GM12878 (cell line): Measurements from ENCODE around the gene LGMN. TPM values are rescaled to one million over a fixed set of nuclear protein-coding genes. Genes with fewer than 3 reads are reported as not detected.
"Not testable (repeated sequence)": the region's sequence is repeated elsewhere in the genome, so short reads cannot be mapped to it uniquely, and the experiment has no call there.

Experiments
- ATAC-seq: fragments of 200-7000 bp; cut with Tn5 transposase; 3 replicates; pipeline ENCODE4 v1.9.1; 2020; ENCODE audit warnings: mild to moderate bottlenecking, moderate library complexity
- BruUV-seq: library from RNA; stranded (reverse); fragments of 400-500 nt; replicated peaks from 2 replicates; lab custom pipeline; 2021; lab: Mats Ljungman, UMichigan
- CTCF ChIA-PET: fragments of 300-600 bp; sonication (Branson Sonifier 250); formaldehyde crosslinking; extraction: SDS; loops from one replicate; lab custom pipeline; 2021; ENCODE audit warnings: inconsistent platforms; lab: Yijun Ruan, JAX
- POLR2A ChIA-PET: fragments of 350-600 bp; formaldehyde crosslinking; extraction: SDS; loops from one replicate; lab custom pipeline; 2021; ENCODE audit warnings: inconsistent platforms; lab: Charles Lee
- RAD21 ChIA-PET: fragments of 300-600 bp; sonication (Branson Sonifier 250); formaldehyde crosslinking; loops from one replicate; lab custom pipeline; 2023; ENCODE audit warnings: antibody characterized with exemption; ENCODE audit not compliant: unreplicated experiment; lab: Charles Lee
- SMC1A ChIA-PET: fragments of 300-600 bp; sonication (Branson Sonifier 250); formaldehyde crosslinking; loops from one replicate; lab custom pipeline; 2023; ENCODE audit not compliant: unreplicated experiment, uncharacterized antibody; lab: Charles Lee
- DNase-seq: peaks from one replicate; pipeline ENCODE4 v3.0.0-alpha.2; 2011; ENCODE audit warnings: low read depth, low spot score
- FAIRE-seq: peaks from 3 replicates; lab custom pipeline; 2011; peaks lifted over from hg19 to GRCh38; lab: Jason Lieb, UNC
- H2AFZ ChIP-seq: 2 replicates; pipeline ENCODE4 v1.6.0; 2011; ENCODE audit warnings: low read depth, low read length, control low read depth; ENCODE audit not compliant: control insufficient read depth
- H3K27ac ChIP-seq: 2 replicates; pipeline ENCODE4 v1.5.1; 2011; ENCODE audit warnings: control low read depth; ENCODE audit not compliant: control insufficient read depth, insufficient read depth
- H3K27me3 ChIP-seq, 2 experiments: replicated peaks in 1 of 2; 2 replicates each; pipeline versions ENCODE4 v1.6.0 to v1.6.1; 2011; ENCODE audit warnings: low read length in 1 of 2; ENCODE audit not compliant: control insufficient read depth in 2 of 2, insufficient read depth in 2 of 2
- H3K36me3 ChIP-seq, 2 experiments: 2 replicates each; pipeline ENCODE4 v1.5.1; 2011; ENCODE audit warnings: low read length in 1 of 2; ENCODE audit not compliant: control insufficient read depth in 2 of 2, insufficient read depth in 2 of 2
- H3K4me1 ChIP-seq: 2 replicates; pipeline ENCODE4 v1.6.1; 2011; ENCODE audit warnings: mild to moderate bottlenecking, low read length, moderate library complexity, mixed read lengths; ENCODE audit not compliant: control insufficient read depth, insufficient read depth
- H3K4me2 ChIP-seq: 2 replicates; pipeline ENCODE4 v1.6.0; 2011; ENCODE audit warnings: control low read depth; ENCODE audit not compliant: control insufficient read depth, insufficient read depth
- H3K4me3 ChIP-seq: fragments of 200-600 bp; sonication (generic); 2 replicates; pipeline ENCODE4 v1.5.1; 2016
- H3K79me2 ChIP-seq: 2 replicates; pipeline ENCODE4 v1.6.0; 2011; ENCODE audit warnings: low read length; ENCODE audit not compliant: control insufficient read depth, insufficient read depth
- H3K9ac ChIP-seq: 2 replicates; pipeline ENCODE4 v1.8.0; 2011; ENCODE audit warnings: low read length, control low read depth, mixed read lengths; ENCODE audit not compliant: control insufficient read depth, insufficient read depth
- H3K9me3 ChIP-seq: replicated peaks from 3 replicates; pipeline ENCODE4 v1.5.1; 2011; ENCODE audit warnings: mild to moderate bottlenecking, low read length; ENCODE audit not compliant: control insufficient read depth, insufficient read depth
- H4K20me1 ChIP-seq: 2 replicates; pipeline ENCODE4 v1.6.0; 2011; ENCODE audit not compliant: control insufficient read depth, insufficient read depth
- BHLHE40 ChIP-seq, 2 experiments: fragments of 450-650 bp in 1 of 2; IDR thresholded peaks; 2 replicates each; pipeline ENCODE4 v1.6.1; 2011 to 2017; ENCODE audit warnings: low read depth in 2 of 2, borderline replicate concordance in 1 of 2, improper control_type of control experiment in 1 of 2, low read length in 1 of 2, mild to moderate bottlenecking in 1 of 2
- BMI1 ChIP-seq: fragments of 450-650 bp; IDR thresholded peaks from 2 replicates; pipeline ENCODE4 v1.6.1; 2016; ENCODE audit warnings: mild to moderate bottlenecking, moderate library complexity, borderline replicate concordance
- CEBPB ChIP-seq, 2 experiments: fragments of 150-350 bp in 1 of 2; IDR thresholded peaks; 2 replicates each; pipeline ENCODE4 v1.6.1; 2012 to 2014; ENCODE audit warnings: low read depth in 2 of 2, low read length in 2 of 2, borderline replicate concordance in 1 of 2, inconsistent platforms in 1 of 2
- ESRRA ChIP-seq: IDR thresholded peaks from 2 replicates; pipeline ENCODE4 v1.6.1; 2012; ENCODE audit warnings: mild to moderate bottlenecking, low read length, improper control_type of control experiment
- IKZF1 ChIP-seq: fragments of 450-650 bp; conservative IDR thresholded peaks from 2 replicates; pipeline ENCODE4 v1.6.1; 2017; ENCODE audit warnings: antibody characterized with exemption, mild to moderate bottlenecking
- NR2F1 ChIP-seq: fragments of 450-650 bp; conservative IDR thresholded peaks from 2 replicates; pipeline ENCODE4 v1.6.1; 2017; ENCODE audit warnings: mild to moderate bottlenecking
- POLR2A ChIP-seq: IDR thresholded peaks from 2 replicates; pipeline ENCODE4 v1.6.1; 2011; ENCODE audit warnings: low read depth, mild to moderate bottlenecking, low read length
- SMC3 ChIP-seq: IDR thresholded peaks from 2 replicates; pipeline ENCODE4 v1.6.1; 2011; ENCODE audit warnings: low read length, improper control_type of control experiment, borderline replicate concordance
- SREBF2 ChIP-seq: IDR thresholded peaks from 2 replicates; pipeline ENCODE4 v1.6.1; 2012; ENCODE audit warnings: mild to moderate bottlenecking, low read length
- ZNF207 ChIP-seq: fragments of 450-650 bp; IDR thresholded peaks from 2 replicates; pipeline ENCODE4 v1.6.1; 2014; ENCODE audit warnings: antibody characterized with exemption, mild to moderate bottlenecking, borderline replicate concordance
- ZSCAN29 ChIP-seq: fragments of 450-650 bp; IDR thresholded peaks from 2 replicates; pipeline ENCODE4 v1.6.1; 2017; ENCODE audit warnings: mild to moderate bottlenecking, moderate library complexity
- WGBS: methylation state at CpG from one replicate; pipeline ENCODE4 v1.1.6; 2016; ENCODE audit warnings: low lambda C conversion rate; ENCODE audit not compliant: insufficient replicate concordance, insufficient coverage; ENCODE audit errors: missing lambda C conversion rate; 5-methylcytosine and 5-hydroxymethylcytosine counted together
- in situ Hi-C: fragments of 300-500 bp; cut with MboI; formaldehyde crosslinking; loops from 9 replicates; pipeline ENCODE4 v1.14.3; 2018; ENCODE audit warnings: mixed read lengths
- intact Hi-C: fragments of 100-400 bp; cut with micrococcal nuclease; formaldehyde crosslinking; loops from one replicate; pipeline ENCODE4 v1.14.2; 2022; ENCODE audit not compliant: unreplicated experiment
- polyA plus RNA-seq, 11 experiments: library from polyadenylated mRNA; depleted of rRNA in 4 of 11; unstranded in 6 of 11; stranded (reverse) in 5 of 11; fragments of >200 nt; fragmentation: Nextera tagmentation in 4 of 11; fragmentation: Illumina TruSeq in 1 of 11; extraction: Ambion mirVana in 4 of 11; extraction: Trizol in 1 of 11; gene quantifications; 1 replicate in 1 of 11; 2 replicates in 10 of 11; pipeline versions ENCODE4 v1.2.1 to v1.2.3, GENCODE V29; 2011 to 2016; ENCODE audit warnings: inconsistent platforms in 2 of 11, missing spikeins in 2 of 11, low read depth in 1 of 11
- total RNA-seq, 4 experiments: library from RNA; depleted of rRNA in 3 of 4; stranded (reverse); fragments of >200 nt in 3 of 4; fragmentation: Illumina TruSeq in 1 of 4; extraction: Trizol in 1 of 4; gene quantifications; 2 replicates each; pipeline versions ENCODE4 v1.2.1 to v1.2.3, GENCODE V29; 2013 to 2021
- TF ChIP-seq, protein P1 (sequence below), 3 experiments: IDR thresholded peaks in 2 of 3; conservative IDR thresholded peaks in 1 of 3; 2 replicates each; pipeline ENCODE4 v1.5.1; 2011; ENCODE audit warnings: low read depth in 3 of 3, low read length in 3 of 3, mild to moderate bottlenecking in 3 of 3, control low read depth in 2 of 3, moderate library complexity in 2 of 3, inconsistent platforms in 1 of 3, mixed read lengths in 1 of 3; ENCODE audit not compliant: control insufficient read depth in 2 of 3, insufficient read depth in 1 of 3; ENCODE audit errors: extremely low read depth in 1 of 3

LGMN gene
- total and polyA plus RNA-seq, 10 of the 15 experiments (the other 5 are each of a cell fraction or from before 2014, with no cell fraction given): 0.71 to 192 (median 3.9) TPM

DNA sequence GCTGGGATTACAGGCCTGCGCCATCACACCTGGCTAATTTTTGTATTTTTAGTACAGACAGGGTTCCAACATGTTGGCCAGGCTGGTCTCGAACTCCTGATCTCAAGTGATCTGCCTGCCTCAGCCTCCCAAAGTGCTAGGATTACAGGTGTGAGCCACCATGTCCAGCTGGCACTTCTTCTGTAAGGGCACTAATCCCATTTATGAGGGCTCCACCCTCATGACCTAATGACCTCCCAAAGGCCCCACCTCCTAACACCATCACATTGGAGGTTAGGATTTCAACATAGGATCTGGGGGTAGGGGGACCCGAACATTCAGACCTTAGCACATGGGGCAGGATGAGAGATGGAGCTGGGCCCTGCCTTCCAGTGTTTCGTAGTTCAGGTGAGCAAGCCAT is 68.1 kb downstream of the LGMN start:
- 89% methylated on average over 4 of the region's 4 CpGs for WGBS
- H3K9ac ChIP-seq, H4K20me1 ChIP-seq, H2AFZ ChIP-seq, H3K4me3 ChIP-seq, H3K9me3 ChIP-seq, BruUV-seq, H3K79me2 ChIP-seq, DNase-seq, H3K4me2 ChIP-seq, FAIRE-seq, ATAC-seq, H3K27ac ChIP-seq, H3K27me3 ChIP-seq: not testable (repeated sequence)
- Histone ChIP-seq H3K36me3 (peaks cover 0 to 22% of the 10 kb centered on the region in 2 experiments; a peak in 3 of 4 replicates), H3K4me1 (peaks cover 35% of the 10 kb centered on the region)
- RAD21 ChIA-PET: interaction anchor here (1.0 to 4.6 kb wide), 11 partner anchors 23 to 219 kb away, joined by 3 to 31 read pairs (median 5); no protein-coding TSS in a partner anchor
- SMC1A ChIA-PET: interaction anchor here (0.6 to 6.8 kb wide), 12 partner anchors 15 to 386 kb away, joined by 3 to 63 read pairs (median 4); no protein-coding TSS in a partner anchor
- CTCF ChIA-PET: interaction anchor here (0.6 to 5.8 kb wide), 21 partner anchors 10 to 545 kb away, joined by 3 to 81 read pairs (median 3); no protein-coding TSS in a partner anchor
- intact Hi-C loops (loop anchor here (2.0 to 10.0 kb wide), 3 partner anchors 220 to 543 kb away; partner anchors contain the start of gene SLC24A4), in situ Hi-C loops (loop anchor here (25.0 kb wide), 1 partner anchor 543 kb away; no protein-coding TSS in a partner anchor)
- TF ChIP-seq NR2F1: peak; percentile 59
- POLR2A ChIA-PET: interaction anchor here (0.8 to 1.9 kb wide), 2 partner anchors 28 to 220 kb away, joined by 5 to 6 read pairs; no protein-coding TSS in a partner anchor

DNA sequence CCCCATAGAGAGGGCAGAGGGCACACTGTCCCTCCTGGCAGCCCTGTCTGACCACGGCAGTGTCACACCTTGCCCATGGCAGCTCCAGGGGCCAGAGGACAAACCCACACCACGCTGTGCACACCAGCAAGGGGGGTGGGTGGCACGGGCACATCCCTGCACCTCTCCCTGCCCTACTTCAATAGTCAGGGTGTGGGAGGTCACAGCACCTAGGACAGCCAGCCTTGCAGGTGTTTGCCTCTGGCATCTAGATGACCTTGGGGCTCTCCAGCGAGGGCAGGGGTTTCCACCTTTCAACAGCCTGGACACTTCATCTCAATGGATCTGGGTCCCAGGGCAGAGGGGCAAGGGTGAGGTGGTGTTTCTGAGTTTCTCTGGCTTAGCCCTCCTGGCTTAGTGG is 69.2 kb downstream of the LGMN start:
- CTCF ChIA-PET: interaction anchor here (1.0 to 5.8 kb wide), 3 partner anchors 10 to 91 kb away, joined by 3 to 81 read pairs (median 10); no protein-coding TSS in a partner anchor
- H3K4me2 ChIP-seq: no peak overlapping the region
- no peaks in the 10 kb centered on the region for H3K27me3 ChIP-seq
- 68% methylated on average over 4 of the region's 4 CpGs for WGBS
- no peak overlapping the region for H3K4me3 ChIP-seq
- H3K4me1 ChIP-seq: peaks cover 42% of the 10 kb centered on the region
- H4K20me1 ChIP-seq: no peaks in the 10 kb centered on the region
- H3K27ac ChIP-seq: no peak overlapping the region
- H3K79me2 ChIP-seq: no peaks in the 10 kb centered on the region
- FAIRE-seq (no peak), DNase-seq (no peak), ATAC-seq (no peak)
- in situ Hi-C loops (loop anchor here (25.0 kb wide), 1 partner anchor 542 kb away; no protein-coding TSS in a partner anchor), intact Hi-C loops (no loop called here)
- no peak overlapping the region for H3K9ac ChIP-seq
- H3K36me3 ChIP-seq: peaks cover 0 to 18% of the 10 kb centered on the region in 2 experiments; a peak in 3 of 4 replicates
- H2AFZ ChIP-seq: no peak overlapping the region
- no peaks in the 10 kb centered on the region; the same call in 2 of the 3 replicates for H3K9me3 ChIP-seq
- RAD21 ChIA-PET: no interaction called here
- SMC1A ChIA-PET: interaction anchor here (0.6 to 6.8 kb wide), 2 partner anchors 92 to 101 kb away, joined by 4 to 63 read pairs; no protein-coding TSS in a partner anchor
- no TSS peak for BruUV-seq
- POLR2A ChIA-PET: interaction anchor here (0.5 to 0.6 kb wide), 2 partner anchors 10 to 20 kb away, joined by 3 to 4 read pairs; no protein-coding TSS in a partner anchor
- TF ChIP-seq SREBF2 (no peak), SMC3 (no peak), IKZF1 (no peak), CEBPB (IDR thresholded peaks at IDR 0.05; ENCODE audit: borderline replicate concordance in 1 of 2, low read depth in 2 of 2, low read length in 2 of 2) (no peak), ZNF207 (no peak), BMI1 (no peak), ESRRA (no peak), BHLHE40 (IDR thresholded peaks at IDR 0.05; ENCODE audit: borderline replicate concordance in 1 of 2, low read depth in 2 of 2, low read length in 1 of 2) (no peak), ZSCAN29 (no peak), POLR2A (no peak)
- TF ChIP-seq, protein P1, sequence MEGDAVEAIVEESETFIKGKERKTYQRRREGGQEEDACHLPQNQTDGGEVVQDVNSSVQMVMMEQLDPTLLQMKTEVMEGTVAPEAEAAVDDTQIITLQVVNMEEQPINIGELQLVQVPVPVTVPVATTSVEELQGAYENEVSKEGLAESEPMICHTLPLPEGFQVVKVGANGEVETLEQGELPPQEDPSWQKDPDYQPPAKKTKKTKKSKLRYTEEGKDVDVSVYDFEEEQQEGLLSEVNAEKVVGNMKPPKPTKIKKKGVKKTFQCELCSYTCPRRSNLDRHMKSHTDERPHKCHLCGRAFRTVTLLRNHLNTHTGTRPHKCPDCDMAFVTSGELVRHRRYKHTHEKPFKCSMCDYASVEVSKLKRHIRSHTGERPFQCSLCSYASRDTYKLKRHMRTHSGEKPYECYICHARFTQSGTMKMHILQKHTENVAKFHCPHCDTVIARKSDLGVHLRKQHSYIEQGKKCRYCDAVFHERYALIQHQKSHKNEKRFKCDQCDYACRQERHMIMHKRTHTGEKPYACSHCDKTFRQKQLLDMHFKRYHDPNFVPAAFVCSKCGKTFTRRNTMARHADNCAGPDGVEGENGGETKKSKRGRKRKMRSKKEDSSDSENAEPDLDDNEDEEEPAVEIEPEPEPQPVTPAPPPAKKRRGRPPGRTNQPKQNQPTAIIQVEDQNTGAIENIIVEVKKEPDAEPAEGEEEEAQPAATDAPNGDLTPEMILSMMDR (IDR thresholded peaks at IDR 0.05 in 2 of 3, conservative IDR thresholded peaks at IDR 0.05 in 1 of 3; ENCODE audit: control insufficient read depth in 2 of 3, extremely low read depth in 1 of 3, insufficient read depth in 1 of 3, low read depth in 3 of 3, low read length in 3 of 3): no peak
